RWPE2 (cell line): ENCODE results near the gene MKNK2.
A peak's percentile ranks its signal among the peaks of the same experiment; 100 is the strongest.
"Not testable (repeated sequence)": the region's sequence is repeated elsewhere in the genome, so short reads cannot be mapped to it uniquely, and the experiment has no call there.

Source experiments
- ATAC-seq: fragments of 200-7000 bp; cut with Tn5 transposase; 3 replicates; pipeline ENCODE4 v1.9.1; 2021; ENCODE audit warnings: low read depth
- DNase-seq: peaks from one replicate; pipeline ENCODE4 v3.0.0-alpha.2; 2020; ENCODE audit warnings: low spot score
- H3K27ac ChIP-seq: fragments of 450-650 bp; 2 replicates; pipeline ENCODE4 v1.5.1; 2017; ENCODE audit warnings: mild to moderate bottlenecking; ENCODE audit not compliant: poor library complexity, severe bottlenecking
- H3K27me3 ChIP-seq: fragments of 250-450 bp; sonication (Bioruptor Pico); 2 replicates; pipeline ENCODE4 v1.5.1; 2021; ENCODE audit warnings: mild to moderate bottlenecking, moderate library complexity; ENCODE audit not compliant: insufficient read depth, poor library complexity, severe bottlenecking
- H3K36me3 ChIP-seq: fragments of 250-450 bp; sonication (Bioruptor Pico); 2 replicates; pipeline ENCODE4 v1.5.1; 2020; ENCODE audit warnings: low read depth, mild to moderate bottlenecking, moderate library complexity
- H3K4me1 ChIP-seq: fragments of 250-450 bp; sonication (Bioruptor Pico); 2 replicates; pipeline ENCODE4 v1.5.1; 2021; ENCODE audit warnings: mild to moderate bottlenecking, moderate library complexity; ENCODE audit not compliant: insufficient read depth, poor library complexity, severe bottlenecking
- H3K4me3 ChIP-seq: fragments of 250-450 bp; sonication (Bioruptor Pico); 2 replicates; pipeline ENCODE4 v1.5.1; 2021; ENCODE audit warnings: mild to moderate bottlenecking, moderate library complexity; ENCODE audit not compliant: severe bottlenecking
- H3K9me3 ChIP-seq: fragments of 250-450 bp; sonication (Bioruptor Pico); 2 replicates; pipeline ENCODE4 v1.5.1; 2021; ENCODE audit warnings: mild to moderate bottlenecking, moderate library complexity; ENCODE audit not compliant: severe bottlenecking
- TF ChIP-seq, protein P1 (sequence below): fragments of 450-650 bp; IDR thresholded peaks from one replicate; pipeline ENCODE4 v1.5.1; 2017; ENCODE audit warnings: mild to moderate bottlenecking, moderate library complexity; ENCODE audit not compliant: poor library complexity, severe bottlenecking

MKNK2 gene

DNA sequence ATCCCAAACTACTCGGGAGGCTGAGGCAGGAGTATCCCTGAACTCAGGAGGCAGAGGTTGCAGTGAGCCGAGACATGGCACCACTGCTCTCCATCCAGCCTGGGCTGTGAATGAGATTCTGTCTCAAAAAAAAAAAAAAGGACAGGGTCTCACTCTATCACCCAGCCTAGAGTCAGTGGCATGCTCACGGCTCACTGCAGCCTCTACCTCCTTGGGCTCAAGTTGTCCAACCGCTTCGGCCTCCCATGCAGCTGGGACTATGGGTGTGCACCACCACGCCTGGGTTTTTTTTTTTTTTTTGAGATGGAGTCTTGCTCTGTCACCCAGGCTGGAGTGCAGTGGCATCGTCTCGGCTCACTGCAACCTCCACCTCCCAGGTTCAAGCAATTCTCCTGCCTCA, 14.6 kb downstream of the MKNK2 start:
- Histone ChIP-seq H3K4me3 (no peak overlapping the region), H3K27ac (no peak overlapping the region), H3K4me1 (peaks cover 13% of the 10 kb centered on the region), H3K9me3 (no peaks in the 10 kb centered on the region), H3K36me3 (peaks cover 33% of the 10 kb centered on the region), H3K27me3 (no peaks in the 10 kb centered on the region)
- DNase-seq (no peak), ATAC-seq (no peak)
- TF ChIP-seq, protein P1, sequence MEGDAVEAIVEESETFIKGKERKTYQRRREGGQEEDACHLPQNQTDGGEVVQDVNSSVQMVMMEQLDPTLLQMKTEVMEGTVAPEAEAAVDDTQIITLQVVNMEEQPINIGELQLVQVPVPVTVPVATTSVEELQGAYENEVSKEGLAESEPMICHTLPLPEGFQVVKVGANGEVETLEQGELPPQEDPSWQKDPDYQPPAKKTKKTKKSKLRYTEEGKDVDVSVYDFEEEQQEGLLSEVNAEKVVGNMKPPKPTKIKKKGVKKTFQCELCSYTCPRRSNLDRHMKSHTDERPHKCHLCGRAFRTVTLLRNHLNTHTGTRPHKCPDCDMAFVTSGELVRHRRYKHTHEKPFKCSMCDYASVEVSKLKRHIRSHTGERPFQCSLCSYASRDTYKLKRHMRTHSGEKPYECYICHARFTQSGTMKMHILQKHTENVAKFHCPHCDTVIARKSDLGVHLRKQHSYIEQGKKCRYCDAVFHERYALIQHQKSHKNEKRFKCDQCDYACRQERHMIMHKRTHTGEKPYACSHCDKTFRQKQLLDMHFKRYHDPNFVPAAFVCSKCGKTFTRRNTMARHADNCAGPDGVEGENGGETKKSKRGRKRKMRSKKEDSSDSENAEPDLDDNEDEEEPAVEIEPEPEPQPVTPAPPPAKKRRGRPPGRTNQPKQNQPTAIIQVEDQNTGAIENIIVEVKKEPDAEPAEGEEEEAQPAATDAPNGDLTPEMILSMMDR: no peak

- Histone ChIP-seq H3K36me3 (peaks cover 24% of the 10 kb centered on the region), H3K4me3 (no peak overlapping the region), H3K27ac (no peak overlapping the region), H3K27me3 (no peaks in the 10 kb centered on the region), H3K4me1 (peaks cover 14% of the 10 kb centered on the region), H3K9me3 (no peaks in the 10 kb centered on the region)
- DNase-seq (peak; percentile 42), ATAC-seq (no peak)
- TF ChIP-seq, protein P1: no peak
Measured at GRCh38 chr19:2035590-2035991, 15.5 kb downstream of the MKNK2 start.

DNA sequence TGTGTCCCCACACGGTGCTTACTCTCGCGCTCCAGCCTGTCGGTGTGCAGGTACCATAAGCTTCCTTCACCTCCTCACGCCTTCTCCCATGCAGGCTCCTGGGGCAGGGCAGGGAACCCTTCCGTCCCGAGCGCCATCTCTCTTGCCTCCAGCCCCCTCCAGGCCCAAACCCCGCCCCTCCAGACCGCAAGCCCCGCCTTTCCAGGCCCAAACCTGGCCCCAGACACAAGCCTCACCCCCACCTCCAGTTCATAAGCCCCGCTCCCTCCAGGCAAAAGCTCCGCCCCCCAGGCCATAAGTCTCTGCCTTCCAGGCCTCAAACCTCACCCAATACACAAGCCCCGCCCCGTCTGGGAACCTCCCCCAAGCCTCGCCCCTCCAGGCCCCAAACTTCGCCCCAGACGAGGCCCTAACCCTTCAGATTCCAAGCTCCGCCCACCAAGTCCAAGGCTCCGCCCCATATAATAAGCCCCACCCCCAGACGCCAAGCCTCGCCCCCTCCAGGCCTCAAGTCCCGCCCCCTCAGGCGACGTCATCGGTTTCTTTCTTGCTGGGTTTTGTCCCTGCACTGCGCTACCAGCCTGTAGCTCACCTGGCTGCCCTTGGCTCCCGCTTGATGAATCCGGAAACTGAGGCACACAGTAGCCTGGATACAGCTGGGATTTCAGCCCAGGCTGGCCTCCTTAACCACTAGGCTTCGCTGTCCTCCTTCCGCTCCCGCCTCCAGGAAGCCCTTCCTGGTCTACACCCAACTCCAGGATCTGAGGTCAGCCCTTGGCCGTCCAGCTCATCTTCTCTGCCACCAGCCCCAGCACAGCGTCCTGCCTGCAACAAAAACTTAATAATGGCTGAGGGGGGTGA, 16.1 kb downstream of the MKNK2 start:
- no peaks in the 10 kb centered on the region for H3K9me3 ChIP-seq
- ATAC-seq (peak; percentile 8; the same call in 2 of the 3 replicates), DNase-seq (peak; percentile 65)
- H3K4me1 ChIP-seq: peaks cover 14% of the 10 kb centered on the region
- peaks cover 18% of the 10 kb centered on the region for H3K36me3 ChIP-seq
- H3K27ac ChIP-seq: no peak overlapping the region
- no peak overlapping the region for H3K4me3 ChIP-seq
- TF ChIP-seq, protein P1: no peak
- H3K27me3 ChIP-seq: no peaks in the 10 kb centered on the region

- peak overlapping the region; percentile 91 for H3K27ac ChIP-seq
- not testable (repeated sequence) for H3K9me3 ChIP-seq, DNase-seq, ATAC-seq, H3K4me3 ChIP-seq, H3K27me3 ChIP-seq
- peaks cover 11% of the 10 kb centered on the region for H3K36me3 ChIP-seq
- H3K4me1 ChIP-seq: peaks cover 14% of the 10 kb centered on the region
Measured at GRCh38 chr19:2034253-2034652, 16.8 kb downstream of the MKNK2 start.

DNA sequence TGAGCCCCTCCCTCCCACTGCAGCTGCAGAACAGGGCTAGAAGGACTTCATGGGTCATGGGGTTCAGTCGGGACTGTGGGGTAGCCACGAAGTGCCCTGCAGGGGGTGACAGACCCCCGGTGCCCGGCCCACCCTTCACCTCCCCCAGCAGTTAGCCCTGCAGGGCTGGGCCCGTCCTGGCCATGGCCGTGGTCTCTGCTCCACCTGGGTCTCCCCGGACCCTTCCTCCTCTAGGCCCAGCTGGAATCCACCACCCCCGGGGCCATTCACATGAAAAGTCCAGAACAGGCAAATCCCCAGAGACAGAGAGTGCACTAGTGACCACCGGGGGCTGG, 17.3 kb downstream of the MKNK2 start:
- no peak for ATAC-seq
- H3K27me3 ChIP-seq: no peaks in the 10 kb centered on the region
- peak; percentile 41 for DNase-seq
- peaks cover 6% of the 10 kb centered on the region for H3K36me3 ChIP-seq
- H3K4me1 ChIP-seq: peaks cover 14% of the 10 kb centered on the region
- TF ChIP-seq, protein P1: no peak
- no peaks in the 10 kb centered on the region for H3K9me3 ChIP-seq
- peak overlapping the region; percentile 91 for H3K27ac ChIP-seq
- H3K4me3 ChIP-seq: no peak overlapping the region
